Epithelial cell of alveolus of lung (primary cell): ENCODE data around the gene OXSM. TPM values are rescaled to one million over a fixed set of nuclear protein-coding genes. Genes with fewer than 3 reads are reported as not detected.

ENCODE experiments used
- total RNA-seq: library from RNA; depleted of rRNA; stranded (reverse); fragments of >200 nt; gene quantifications from 2 replicates; pipeline ENCODE4 v1.2.1, GENCODE V29; 2015

The OXSM gene
- 9.6 and 12.2 TPM in 2 replicates for total RNA-seq

DNA sequence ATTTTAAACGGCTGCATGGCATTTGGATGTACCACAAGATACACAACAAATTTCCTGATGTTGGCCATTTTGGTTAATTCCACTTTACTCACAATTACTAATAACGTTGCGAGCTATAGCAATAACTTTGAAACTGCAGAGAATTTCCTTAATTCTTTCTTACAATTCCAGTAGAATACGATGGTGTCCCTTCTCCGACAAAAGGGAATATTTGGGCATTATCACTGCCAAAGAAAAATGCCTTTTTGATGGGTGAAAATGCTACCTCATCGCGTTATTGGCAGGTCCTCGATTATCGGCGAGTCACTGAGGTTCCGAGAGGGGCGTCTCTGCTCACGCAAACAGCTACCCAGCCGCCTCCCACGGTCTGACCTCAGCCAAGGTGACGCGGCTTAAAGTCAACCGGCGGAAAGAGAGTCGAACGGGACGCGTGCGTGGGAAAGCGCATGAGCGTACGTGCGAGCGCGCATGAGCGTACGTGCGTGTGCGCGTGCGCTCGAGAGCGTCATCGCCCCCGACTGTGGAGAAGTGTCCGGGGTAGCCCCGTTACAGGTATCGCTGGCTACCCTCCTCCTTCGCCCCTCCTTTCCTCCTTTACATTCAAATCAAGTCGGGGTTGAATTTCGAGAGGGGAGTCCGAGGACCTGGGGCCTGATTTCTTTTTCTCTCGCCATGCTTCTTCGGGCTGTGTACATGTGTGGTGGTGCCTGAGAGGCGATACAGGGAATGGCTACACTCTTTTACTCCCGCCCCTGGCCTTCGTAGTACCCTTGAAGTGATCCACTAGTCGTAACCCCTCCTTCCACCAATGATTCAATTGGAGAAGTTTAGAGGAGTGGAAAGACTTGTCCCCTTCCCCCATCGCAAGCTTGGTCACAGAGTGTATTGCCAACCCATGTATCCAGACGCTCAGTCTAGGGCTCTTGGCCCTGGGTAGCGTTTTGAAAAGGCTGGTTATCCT, at the start of gene OXSM:
TSS of gene OXSM (plus strand) at position 495 of the 961 bp plus-strand sequence. CDS start 931 bp downstream, outside the sequence.

DNA sequence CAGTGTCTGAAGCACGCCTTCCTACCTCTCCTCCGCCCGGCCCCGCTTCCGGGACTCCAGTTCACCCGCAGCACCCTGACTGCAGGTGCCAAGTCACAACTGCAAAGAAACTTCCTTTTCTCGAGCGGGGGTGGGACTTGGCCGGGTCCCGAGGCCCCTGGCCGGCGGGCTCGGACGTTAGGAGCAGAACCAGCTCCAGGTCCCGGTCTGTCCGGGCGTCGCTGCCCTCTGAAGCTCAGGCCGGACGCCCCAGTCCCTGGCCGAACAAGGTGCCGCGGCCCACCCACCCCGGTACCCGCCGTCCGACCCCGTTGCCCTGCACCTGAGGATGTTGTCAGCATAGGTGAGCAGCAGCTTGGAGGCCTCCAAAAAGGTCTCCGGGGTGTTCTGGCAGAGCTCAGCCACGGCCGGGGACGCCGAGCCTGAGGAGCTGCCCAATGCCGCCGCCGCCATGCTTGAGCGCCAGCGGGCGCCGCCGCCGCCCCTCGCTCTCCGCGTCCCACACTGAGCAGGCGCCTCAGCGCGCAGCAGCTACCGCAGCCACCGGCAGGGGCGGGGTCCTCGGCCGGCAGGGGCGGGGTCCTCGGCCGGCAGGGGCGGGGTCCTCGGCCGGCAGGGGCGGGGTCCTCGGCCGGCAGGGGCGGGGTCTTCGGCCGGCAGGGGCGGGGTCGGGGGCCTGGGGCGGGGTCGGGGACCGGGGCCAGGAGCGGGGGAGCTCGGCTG, 6.8 kb upstream of the OXSM start, which contains the start of gene NGLY1:
TSS of gene NGLY1 (minus strand) at position 506 of the 723 bp plus-strand sequence. CDS start at position 453, 53 bp downstream.

Other genes starting within 250 kb of the OXSM start
- 66.0 and 74.6 TPM in 2 replicates for gene TOP2B, start 125.2 kb upstream of the OXSM start, total RNA-seq
- 10.6 and 14.5 TPM in 2 replicates for gene NGLY1, start 6.6 kb upstream of the OXSM start, total RNA-seq